GM13977 (cell line): ENCODE measurements around the gene NFIA.

Source experiments
- DNase-seq: peaks from one replicate; pipeline ENCODE4 v3.0.0; 2012; ENCODE audit warnings: low spot score
- CTCF ChIP-seq: IDR thresholded peaks from 2 replicates; pipeline ENCODE4 v1.5.1; 2012; ENCODE audit warnings: mild to moderate bottlenecking, control low read depth; ENCODE audit not compliant: insufficient read depth; ENCODE audit errors: extremely low read depth, missing control alignments
- in situ Hi-C: fragments of 300-500 bp; cut with MboI; formaldehyde crosslinking; loops from one replicate; pipeline ENCODE4 v1.12.0; 2022; ENCODE audit warnings: low sequenced_read_pairs, low pct_unique_long_range_greater_than_20kb, mixed read lengths, inconsistent platforms; ENCODE audit not compliant: unreplicated experiment

NFIA gene

GRCh38 chr1:61322769-61323168 is 240.4 kb downstream of the NFIA start:
- DNase-seq: no peak
- TF ChIP-seq CTCF: no peak
- in situ Hi-C loops: no loop called here

- DNase-seq: no peak
- TF ChIP-seq CTCF: no peak
- in situ Hi-C loops: no loop called here
These were observed 241.4 kb downstream of the NFIA start for GRCh38 chr1:61323681-61324328.

- DNase-seq: no peak
- in situ Hi-C loops: no loop called here
- no peak for TF ChIP-seq CTCF
These were observed 244.4 kb downstream of the NFIA start for GRCh38 chr1:61326713-61327112.

- TF ChIP-seq CTCF: no peak
- no peak for DNase-seq
- in situ Hi-C loops: no loop called here
These were observed 245.1 kb downstream of the NFIA start for GRCh38 chr1:61327436-61327835.

- DNase-seq: no peak
- in situ Hi-C loops: no loop called here
- TF ChIP-seq CTCF: no peak
These were observed 247.2 kb downstream of the NFIA start for GRCh38 chr1:61329556-61329955.

- in situ Hi-C loops: no loop called here
- DNase-seq: no peak
- TF ChIP-seq CTCF: no peak
These were observed 247.7 kb downstream of the NFIA start for GRCh38 chr1:61330018-61330417.

GRCh38 chr1:61330571-61330970 is 248.2 kb downstream of the NFIA start:
- in situ Hi-C loops: no loop called here
- no peak for DNase-seq

More at GRCh38 chr1:61330571-61330970, 248.2 kb downstream of the NFIA start:
- no peak for TF ChIP-seq CTCF
